ENCODE results near the gene LEF1. TPM values are rescaled to one million over a fixed set of nuclear protein-coding genes. Genes with fewer than 3 reads are reported as not detected.

LEF1 gene
- total and polyA plus RNA-seq, 2 donors (not counting 1 experiment from before 2014, with no cell fraction given), result 1.8 to 2.6 TPM

DNA sequence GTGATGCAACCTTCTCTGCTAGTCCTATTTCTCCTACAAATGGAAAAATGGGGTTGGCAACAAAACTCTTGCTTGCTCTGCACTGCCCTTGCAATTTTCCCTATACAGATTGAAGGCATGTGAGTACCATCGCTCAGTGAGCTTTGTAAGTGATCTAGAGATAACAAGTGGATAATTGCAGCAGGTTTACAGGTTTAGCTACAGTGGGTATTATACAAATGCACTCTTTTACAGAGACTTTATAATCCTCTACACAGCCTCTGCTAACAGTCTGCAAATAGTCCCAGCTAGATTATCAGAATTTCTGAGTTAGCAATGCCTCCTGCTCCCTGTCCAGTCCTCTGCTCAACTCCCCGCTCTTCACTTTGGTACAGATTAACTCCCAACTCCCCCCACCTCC is 11.1 kb downstream of the LEF1 start:
- no peaks in the 10 kb centered on the region for H3K79me2 ChIP-seq (ENCODE audit: control insufficient read depth, insufficient read depth, low read length)
- H3K27ac ChIP-seq (ENCODE audit: insufficient read depth, low read length), result no peak overlapping the region
- H3K4me2 ChIP-seq (ENCODE audit: extremely low read depth, insufficient read depth, low read length), result no peak overlapping the region
- H3K36me3 ChIP-seq (ENCODE audit: control insufficient read depth, insufficient read depth, low read length), result no peaks in the 10 kb centered on the region
- no peaks in the 10 kb centered on the region for H4K20me1 ChIP-seq (ENCODE audit: control insufficient read depth, extremely low read depth, insufficient read depth, low read length)
- no peaks in the 10 kb centered on the region for H3K4me1 ChIP-seq (ENCODE audit: control insufficient read depth, extremely low read depth, insufficient read depth, low read length)
- no peak overlapping the region for H3K4me3 ChIP-seq (replicated peaks in 1 of 4; ENCODE audit: control extremely low read depth in 1 of 4, insufficient read depth in 1 of 4, low read depth in 3 of 4, low read length in 4 of 4)
- no peak for DNase-seq (ENCODE audit: low read depth in 2 of 2)
- H3K9ac ChIP-seq (ENCODE audit: insufficient read depth, low read length), result no peak overlapping the region
- no peaks in the 10 kb centered on the region for H3K27me3 ChIP-seq (ENCODE audit: control insufficient read depth, insufficient read depth, low read length)
- no peak overlapping the region for H2AFZ ChIP-seq (ENCODE audit: low read length)
- TF ChIP-seq, protein P1, sequence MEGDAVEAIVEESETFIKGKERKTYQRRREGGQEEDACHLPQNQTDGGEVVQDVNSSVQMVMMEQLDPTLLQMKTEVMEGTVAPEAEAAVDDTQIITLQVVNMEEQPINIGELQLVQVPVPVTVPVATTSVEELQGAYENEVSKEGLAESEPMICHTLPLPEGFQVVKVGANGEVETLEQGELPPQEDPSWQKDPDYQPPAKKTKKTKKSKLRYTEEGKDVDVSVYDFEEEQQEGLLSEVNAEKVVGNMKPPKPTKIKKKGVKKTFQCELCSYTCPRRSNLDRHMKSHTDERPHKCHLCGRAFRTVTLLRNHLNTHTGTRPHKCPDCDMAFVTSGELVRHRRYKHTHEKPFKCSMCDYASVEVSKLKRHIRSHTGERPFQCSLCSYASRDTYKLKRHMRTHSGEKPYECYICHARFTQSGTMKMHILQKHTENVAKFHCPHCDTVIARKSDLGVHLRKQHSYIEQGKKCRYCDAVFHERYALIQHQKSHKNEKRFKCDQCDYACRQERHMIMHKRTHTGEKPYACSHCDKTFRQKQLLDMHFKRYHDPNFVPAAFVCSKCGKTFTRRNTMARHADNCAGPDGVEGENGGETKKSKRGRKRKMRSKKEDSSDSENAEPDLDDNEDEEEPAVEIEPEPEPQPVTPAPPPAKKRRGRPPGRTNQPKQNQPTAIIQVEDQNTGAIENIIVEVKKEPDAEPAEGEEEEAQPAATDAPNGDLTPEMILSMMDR (conservative IDR thresholded peaks at IDR 0.05 in 1 of 2, IDR thresholded peaks at IDR 0.05 in 1 of 2; ENCODE audit: low read depth in 1 of 2, low read length in 2 of 2), result no peak
- no peak for TF ChIP-seq EZH2 (IDR thresholded peaks at IDR 0.05; ENCODE audit: low read length, missing control alignments)
- no peaks in the 10 kb centered on the region for H3K9me3 ChIP-seq (ENCODE audit: control insufficient read depth, insufficient read depth, low read depth, low read length)

DNA sequence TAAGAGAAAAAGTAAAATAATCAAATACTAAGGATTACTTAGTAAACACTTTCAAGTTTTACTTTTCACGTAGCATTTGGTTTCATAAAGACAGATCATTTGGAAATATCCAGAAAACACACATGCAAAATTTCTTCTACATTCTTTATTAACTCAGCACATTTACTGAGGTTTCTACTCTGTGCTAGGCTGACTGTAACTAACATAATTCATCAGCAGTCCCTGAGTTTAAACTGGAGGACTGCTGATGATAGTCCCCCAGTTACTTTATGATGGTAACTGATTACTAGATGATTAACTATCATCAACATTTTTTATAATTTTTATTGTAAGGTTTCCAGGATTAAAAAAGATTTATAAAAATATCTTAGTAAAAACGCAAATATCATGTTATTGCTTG is 12.3 kb downstream of the LEF1 start:
- no peak overlapping the region for H3K4me2 ChIP-seq (ENCODE audit: extremely low read depth, insufficient read depth, low read length)
- H3K36me3 ChIP-seq (ENCODE audit: control insufficient read depth, insufficient read depth, low read length), result no peaks in the 10 kb centered on the region
- H3K27ac ChIP-seq (ENCODE audit: insufficient read depth, low read length), result no peak overlapping the region
- no peak overlapping the region for H3K9ac ChIP-seq (ENCODE audit: insufficient read depth, low read length)
- H2AFZ ChIP-seq (ENCODE audit: low read length), result no peak overlapping the region
- DNase-seq (ENCODE audit: low read depth in 2 of 2), result no peak
- H4K20me1 ChIP-seq (ENCODE audit: control insufficient read depth, extremely low read depth, insufficient read depth, low read length), result no peaks in the 10 kb centered on the region
- no peaks in the 10 kb centered on the region for H3K4me1 ChIP-seq (ENCODE audit: control insufficient read depth, extremely low read depth, insufficient read depth, low read length)
- no peaks in the 10 kb centered on the region for H3K79me2 ChIP-seq (ENCODE audit: control insufficient read depth, insufficient read depth, low read length)
- TF ChIP-seq EZH2 (IDR thresholded peaks at IDR 0.05; ENCODE audit: low read length, missing control alignments), result no peak
- TF ChIP-seq, protein P1 (conservative IDR thresholded peaks at IDR 0.05 in 1 of 2, IDR thresholded peaks at IDR 0.05 in 1 of 2; ENCODE audit: low read depth in 1 of 2, low read length in 2 of 2), result no peak
- no peak overlapping the region for H3K4me3 ChIP-seq (replicated peaks in 1 of 4; ENCODE audit: control extremely low read depth in 1 of 4, insufficient read depth in 1 of 4, low read depth in 3 of 4, low read length in 4 of 4)
- H3K9me3 ChIP-seq (ENCODE audit: control insufficient read depth, insufficient read depth, low read depth, low read length), result no peaks in the 10 kb centered on the region
- H3K27me3 ChIP-seq (ENCODE audit: control insufficient read depth, insufficient read depth, low read length), result no peaks in the 10 kb centered on the region

DNA sequence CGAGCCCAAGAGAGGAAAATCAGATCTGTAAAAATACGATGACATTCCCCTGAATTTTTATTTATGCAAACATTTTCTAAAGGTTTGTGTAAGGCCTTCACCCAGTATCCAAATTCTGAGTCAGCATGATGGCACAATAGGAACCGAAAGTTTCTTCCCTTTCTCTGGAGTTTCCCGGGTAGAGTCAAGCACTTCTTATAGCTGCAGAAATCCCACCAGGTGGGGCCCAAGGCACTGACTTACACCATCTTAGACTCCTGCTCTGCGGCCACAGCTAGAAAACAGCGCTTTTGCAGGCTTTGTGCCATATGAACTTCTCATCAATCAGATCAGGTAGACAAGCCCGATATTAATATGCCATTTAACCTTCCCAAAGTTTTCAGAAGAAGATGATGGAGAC is 13.4 kb downstream of the LEF1 start:
- TF ChIP-seq, protein P1 (conservative IDR thresholded peaks at IDR 0.05 in 1 of 2, IDR thresholded peaks at IDR 0.05 in 1 of 2; ENCODE audit: low read depth in 1 of 2, low read length in 2 of 2), result no peak
- no peak for TF ChIP-seq EZH2 (IDR thresholded peaks at IDR 0.05; ENCODE audit: low read length, missing control alignments)
- H4K20me1 ChIP-seq (ENCODE audit: control insufficient read depth, extremely low read depth, insufficient read depth, low read length), result no peaks in the 10 kb centered on the region
- H3K9ac ChIP-seq (ENCODE audit: insufficient read depth, low read length), result no peak overlapping the region
- H3K27me3 ChIP-seq (ENCODE audit: control insufficient read depth, insufficient read depth, low read length), result no peaks in the 10 kb centered on the region
- no peaks in the 10 kb centered on the region for H3K4me1 ChIP-seq (ENCODE audit: control insufficient read depth, extremely low read depth, insufficient read depth, low read length)
- H3K36me3 ChIP-seq (ENCODE audit: control insufficient read depth, insufficient read depth, low read length), result no peaks in the 10 kb centered on the region
- no peaks in the 10 kb centered on the region for H3K9me3 ChIP-seq (ENCODE audit: control insufficient read depth, insufficient read depth, low read depth, low read length)
- DNase-seq (ENCODE audit: low read depth in 2 of 2), result peak; percentile 32 to 43
- peak overlapping the region; percentile 18 for H3K4me2 ChIP-seq (ENCODE audit: extremely low read depth, insufficient read depth, low read length)
- H3K4me3 ChIP-seq (replicated peaks in 1 of 4; ENCODE audit: control extremely low read depth in 1 of 4, insufficient read depth in 1 of 4, low read depth in 3 of 4, low read length in 4 of 4), result no peak overlapping the region
- H3K79me2 ChIP-seq (ENCODE audit: control insufficient read depth, insufficient read depth, low read length), result no peaks in the 10 kb centered on the region
- no peak overlapping the region for H2AFZ ChIP-seq (ENCODE audit: low read length)
- H3K27ac ChIP-seq (ENCODE audit: insufficient read depth, low read length), result no peak overlapping the region
